GF-D8 (cell line): Measurements from ENCODE around the gene RUNX1.

ENCODE experiments used
- DNase-seq: peaks from one replicate; lab custom pipeline; 2025; lab: John Stamatoyannopoulos, UW

The RUNX1 gene

GRCh38 chr21:34783815-34784214, 265.3 kb downstream of the RUNX1 start:
- DNase-seq, result no peak

GRCh38 chr21:34782506-34783360, 266.4 kb downstream of the RUNX1 start:
- DNase-seq, result no peak

GRCh38 chr21:34781526-34781925, 267.6 kb downstream of the RUNX1 start:
- no peak for DNase-seq

- no peak for DNase-seq
Measured at GRCh38 chr21:34779860-34780259, 269.2 kb downstream of the RUNX1 start.

- DNase-seq, result no peak
Measured at GRCh38 chr21:34775793-34776192, 273.3 kb downstream of the RUNX1 start.

GRCh38 chr21:34774750-34775149, 274.4 kb downstream of the RUNX1 start:
- DNase-seq, result no peak

GRCh38 chr21:34771512-34772028, 277.5 kb downstream of the RUNX1 start:
- no peak for DNase-seq

- no peak for DNase-seq
Measured at GRCh38 chr21:34770576-34770975, 278.5 kb downstream of the RUNX1 start.

- DNase-seq, result no peak
Measured at GRCh38 chr21:34768326-34768725, 280.8 kb downstream of the RUNX1 start.

- no peak for DNase-seq
Measured at GRCh38 chr21:34766862-34767261, 282.2 kb downstream of the RUNX1 start.

- no peak for DNase-seq
Measured at GRCh38 chr21:34765619-34766018, 283.5 kb downstream of the RUNX1 start.

GRCh38 chr21:34764715-34765284, 284.3 kb downstream of the RUNX1 start:
- no peak for DNase-seq

GRCh38 chr21:34762786-34763185, 286.3 kb downstream of the RUNX1 start:
- DNase-seq, result no peak

- DNase-seq, result no peak
Measured at GRCh38 chr21:34761758-34762330, 287.3 kb downstream of the RUNX1 start.

GRCh38 chr21:34754690-34755647, 294.1 kb downstream of the RUNX1 start:
- DNase-seq, result no peak

- DNase-seq, result no peak
Measured at GRCh38 chr21:34748862-34749261, 300.2 kb downstream of the RUNX1 start.

GRCh38 chr21:34745557-34746255, 303.4 kb downstream of the RUNX1 start:
- DNase-seq, result peak; percentile 57

GRCh38 chr21:34744801-34745200, 304.3 kb downstream of the RUNX1 start:
- DNase-seq, result no peak

GRCh38 chr21:34743831-34744230, 305.3 kb downstream of the RUNX1 start:
- no peak for DNase-seq

GRCh38 chr21:34743285-34743684, 305.8 kb downstream of the RUNX1 start:
- no peak for DNase-seq

- DNase-seq, result no peak
Measured at GRCh38 chr21:34740198-34740597, 308.9 kb downstream of the RUNX1 start.
